IPS-18c (cell line): ENCODE data around the gene COASY.
"Not testable (repeated sequence)": the region's sequence is repeated elsewhere in the genome, so short reads cannot be mapped to it uniquely, and the experiment has no call there.

Source experiments
- H3K4me3 ChIP-seq: 2 replicates; pipeline ENCODE4 v1.7.0; 2013; ENCODE audit warnings: low read depth, mild to moderate bottlenecking, low read length, moderate library complexity; ENCODE audit not compliant: insufficient read depth
- H3K9me3 ChIP-seq: one replicate; pipeline ENCODE4 v1.6.1; 2013; ENCODE audit warnings: mild to moderate bottlenecking, low read length, moderate library complexity; ENCODE audit not compliant: control insufficient read depth, insufficient read depth

The COASY gene

GRCh38 chr17:42545755-42546505, 16.0 kb upstream of the COASY start:
- not testable (repeated sequence) for H3K9me3 ChIP-seq, H3K4me3 ChIP-seq

- Histone ChIP-seq H3K4me3 (no peak overlapping the region), H3K9me3 (no peaks in the 10 kb centered on the region)
These were observed 14.9 kb upstream of the COASY start for GRCh38 chr17:42547001-42547461.

- no peaks in the 10 kb centered on the region for H3K9me3 ChIP-seq
- peak overlapping the region; percentile 52; the same call in 1 of the 2 replicates for H3K4me3 ChIP-seq
These were observed 14.3 kb upstream of the COASY start for GRCh38 chr17:42547698-42548069.

DNA sequence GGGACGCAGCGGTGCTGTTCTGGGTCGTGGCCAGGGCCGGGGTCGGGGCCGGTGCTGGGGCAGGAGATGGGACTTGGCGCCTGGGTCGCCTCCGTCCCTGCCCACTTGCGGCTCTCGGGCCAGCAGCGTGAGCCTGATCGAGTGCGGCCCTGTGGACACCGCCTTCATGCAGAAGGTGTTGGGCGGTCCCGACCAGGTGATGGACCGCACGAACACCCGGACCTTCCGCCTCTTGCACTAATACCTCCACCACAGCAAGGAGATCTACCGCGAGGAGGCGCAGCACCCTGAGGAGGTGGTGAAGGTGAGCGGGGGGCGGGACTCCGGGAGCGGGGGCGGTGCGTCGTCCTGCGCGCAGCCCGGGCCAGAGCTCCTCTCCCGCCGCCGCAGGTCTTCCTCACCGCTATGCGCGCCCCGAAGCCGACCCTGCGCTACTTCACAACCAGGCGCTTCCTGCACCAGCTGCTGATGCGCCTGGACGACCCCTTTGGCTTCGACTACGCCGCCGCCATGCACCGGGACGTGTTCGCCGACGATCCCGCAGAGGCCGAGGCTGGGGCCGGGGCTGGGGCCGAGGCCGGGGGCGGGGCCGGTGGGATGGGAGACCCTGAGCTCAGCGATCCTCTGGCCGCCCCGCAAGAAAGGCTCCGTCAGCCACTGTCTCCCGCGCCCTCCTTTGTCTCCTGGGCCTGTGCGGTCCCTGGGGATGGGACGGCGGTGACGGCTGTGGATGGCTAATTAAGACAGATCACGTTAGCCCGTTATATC, 13.7 kb upstream of the COASY start:
- Histone ChIP-seq H3K4me3 (peak overlapping the region; percentile 52), H3K9me3 (no peaks in the 10 kb centered on the region)

GRCh38 chr17:42548993-42549755, 12.8 kb upstream of the COASY start:
- H3K4me3 ChIP-seq = peak overlapping the region; percentile 52; the same call in 1 of the 2 replicates
- H3K9me3 ChIP-seq = no peaks in the 10 kb centered on the region

DNA sequence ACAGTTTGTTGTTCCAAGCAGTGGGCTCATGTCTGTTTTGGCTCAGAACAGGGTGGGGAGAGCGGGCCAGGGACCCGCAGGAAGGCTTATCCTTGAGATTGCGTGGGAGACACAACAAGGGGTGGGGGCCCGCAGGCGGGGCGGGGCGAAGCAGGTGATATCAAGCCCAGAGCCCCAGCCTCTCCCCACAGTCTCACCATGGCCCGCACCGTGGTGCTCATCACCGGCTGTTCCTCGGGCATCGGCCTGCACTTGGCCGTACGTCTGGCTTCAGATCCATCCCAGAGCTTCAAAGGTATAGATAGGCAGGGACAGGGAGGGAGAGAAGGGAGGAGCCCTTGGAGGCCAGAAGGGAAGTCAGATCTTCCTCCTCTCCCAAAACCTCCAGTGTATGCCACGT, 9.2 kb upstream of the COASY start, which contains the start of gene HSD17B1:
Gene HSD17B1 (plus strand): TSS at position 188 of the 400 bp plus-strand sequence. CDS start 11 bp downstream, at position 199.
- peak within 1 kb of the TSS; percentile 92 for H3K4me3 ChIP-seq
- not testable (repeated sequence) for H3K9me3 ChIP-seq

DNA sequence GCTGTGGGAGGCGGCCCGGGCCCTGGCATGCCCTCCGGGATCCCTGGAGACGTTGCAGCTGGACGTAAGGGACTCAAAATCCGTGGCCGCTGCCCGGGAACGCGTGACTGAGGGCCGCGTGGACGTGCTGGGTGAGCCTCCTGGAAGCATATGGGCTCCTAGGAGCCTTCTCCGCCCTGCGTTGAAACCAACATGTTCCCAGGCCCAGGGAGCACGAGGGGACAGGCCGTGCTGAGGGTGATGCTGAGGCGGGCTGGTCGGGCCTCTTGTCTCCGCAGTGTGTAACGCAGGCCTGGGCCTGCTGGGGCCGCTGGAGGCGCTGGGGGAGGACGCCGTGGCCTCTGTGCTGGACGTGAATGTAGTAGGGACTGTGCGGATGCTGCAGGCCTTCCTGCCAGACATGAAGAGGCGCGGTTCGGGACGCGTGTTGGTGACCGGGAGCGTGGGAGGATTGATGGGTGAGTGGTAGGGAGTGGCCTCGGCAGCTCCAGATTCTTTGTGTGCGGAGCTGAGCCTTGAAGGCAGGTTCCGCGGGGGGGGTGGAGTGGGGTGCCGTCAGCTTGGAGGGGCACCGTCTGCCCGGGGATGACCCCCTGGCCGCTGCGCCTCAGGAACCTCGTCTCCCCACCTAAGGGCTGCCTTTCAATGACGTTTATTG, 8.7 kb upstream of the COASY start:
- Histone ChIP-seq H3K4me3 (peak overlapping the region; percentile 92; the same call in 1 of the 2 replicates), H3K9me3 (no peaks in the 10 kb centered on the region)

GRCh38 chr17:42553866-42554249, 8.1 kb upstream of the COASY start:
- no peaks in the 10 kb centered on the region for H3K9me3 ChIP-seq

DNA sequence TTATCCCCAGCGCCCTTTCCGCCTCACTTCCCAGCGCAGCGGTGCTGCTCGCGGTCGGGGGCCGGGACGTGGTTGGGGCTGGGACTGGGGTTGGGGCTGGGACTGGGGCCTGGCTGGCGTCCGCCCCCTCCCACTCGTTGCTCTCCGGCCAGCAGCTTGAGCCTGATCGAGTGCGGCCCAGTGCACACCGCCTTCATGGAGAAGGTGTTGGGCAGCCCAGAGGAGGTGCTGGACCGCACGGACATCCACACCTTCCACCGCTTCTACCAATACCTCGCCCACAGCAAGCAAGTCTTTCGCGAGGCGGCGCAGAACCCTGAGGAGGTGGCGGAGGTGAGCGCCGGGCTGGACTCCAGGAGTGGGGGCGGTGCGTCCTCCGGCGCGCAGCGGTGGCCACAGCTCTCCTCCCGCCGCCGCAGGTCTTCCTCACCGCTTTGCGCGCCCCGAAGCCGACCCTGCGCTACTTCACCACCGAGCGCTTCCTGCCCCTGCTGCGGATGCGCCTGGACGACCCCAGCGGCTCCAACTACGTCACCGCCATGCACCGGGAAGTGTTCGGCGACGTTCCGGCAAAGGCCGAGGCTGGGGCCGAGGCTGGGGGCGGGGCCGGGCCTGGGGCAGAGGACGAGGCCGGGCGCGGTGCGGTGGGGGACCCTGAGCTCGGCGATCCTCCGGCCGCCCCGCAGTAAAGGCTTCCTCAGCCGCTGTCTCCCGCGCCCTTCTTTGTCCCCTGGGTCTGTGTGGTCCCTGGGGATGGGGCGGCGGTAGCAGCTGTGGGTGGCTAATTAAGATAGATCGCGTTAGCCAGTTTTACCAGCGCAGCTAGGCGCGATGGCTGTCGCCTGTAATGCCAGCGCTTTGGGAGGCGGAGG, 7.5 kb upstream of the COASY start:
- no peaks in the 10 kb centered on the region for H3K9me3 ChIP-seq
- H3K4me3 ChIP-seq = peak overlapping the region; percentile 92

More at GRCh38 chr17:42553866-42554249, 8.1 kb upstream of the COASY start:
- H3K4me3 ChIP-seq = peak overlapping the region; percentile 92

GRCh38 chr17:42555122-42555622, 6.8 kb upstream of the COASY start:
- H3K4me3 ChIP-seq = peak overlapping the region; percentile 92
- no peaks in the 10 kb centered on the region for H3K9me3 ChIP-seq

- H3K4me3 ChIP-seq, H3K9me3 ChIP-seq: not testable (repeated sequence)
These were observed 5.9 kb upstream of the COASY start for GRCh38 chr17:42555961-42556617.

DNA sequence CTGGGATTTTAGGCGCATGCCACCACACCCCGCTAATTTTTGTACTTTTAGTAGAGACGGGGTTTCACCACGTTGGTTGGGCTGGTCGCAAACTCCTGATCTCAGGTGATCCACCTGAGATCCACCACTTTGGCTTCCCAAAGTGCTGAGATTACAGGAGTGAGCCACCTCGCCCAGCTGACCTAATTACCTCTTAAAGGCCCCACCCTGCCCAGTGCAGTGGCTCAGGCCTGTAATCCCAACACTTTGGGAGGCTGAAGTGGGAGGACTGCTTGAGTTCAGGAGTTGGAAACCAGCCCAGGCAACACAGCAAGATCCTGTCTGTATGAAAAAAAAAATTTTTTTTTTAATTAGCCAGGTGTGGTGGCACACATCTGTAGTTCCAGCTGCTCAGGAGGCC, 2.9 kb upstream of the COASY start:
- no peaks in the 10 kb centered on the region for H3K9me3 ChIP-seq
- H3K4me3 ChIP-seq = no peak overlapping the region

- Histone ChIP-seq H3K4me3 (no peak overlapping the region), H3K9me3 (no peaks in the 10 kb centered on the region)
These were observed 1.7 kb upstream of the COASY start for GRCh38 chr17:42560246-42560645.

GRCh38 chr17:42562388-42563142, 617 bp downstream of the COASY start:
- peak overlapping the region; percentile 95 for H3K4me3 ChIP-seq

DNA sequence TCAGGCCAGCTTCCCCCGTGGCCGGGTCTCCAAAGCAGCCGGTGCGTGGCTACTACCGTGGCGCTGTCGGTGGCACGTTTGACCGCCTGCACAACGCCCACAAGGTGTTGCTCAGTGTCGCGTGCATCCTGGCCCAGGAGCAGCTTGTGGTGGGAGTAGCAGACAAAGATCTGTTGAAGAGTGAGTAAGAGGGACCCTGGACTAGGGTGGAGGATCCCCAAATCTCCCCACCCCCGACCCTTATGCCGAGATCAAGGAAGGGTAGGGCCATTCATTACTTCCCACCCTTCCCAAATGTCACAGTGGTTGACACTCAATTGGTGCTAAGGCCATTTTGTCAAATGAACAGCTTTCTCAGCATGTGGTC, 1.2 kb downstream of the COASY start:
- Histone ChIP-seq H3K9me3 (no peaks in the 10 kb centered on the region), H3K4me3 (peak overlapping the region; percentile 95)

More at GRCh38 chr17:42562388-42563142, 617 bp downstream of the COASY start:
- no peaks in the 10 kb centered on the region for H3K9me3 ChIP-seq
